ENCODE measurements around the gene ZNF823. TPM values are rescaled to one million over a fixed set of nuclear protein-coding genes. Genes with fewer than 3 reads are reported as not detected.

ZNF823 gene
- total and polyA plus RNA-seq, 2 of the 13 experiments (the other 11 are each of a cell fraction or from before 2014, with no cell fraction given): 5.7 to 11.7 TPM

GRCh38 chr19:11781295-11782057, 42.7 kb upstream of the ZNF823 start:
- CTCF ChIA-PET (ENCODE audit: low intra/inter-chr PET ratio, low total read pairs): no interaction called here
- no peak for FAIRE-seq
- intact Hi-C loops (cut with micrococcal nuclease; ENCODE audit: unreplicated experiment): no loop called here
- H2AFZ ChIP-seq (ENCODE audit: low read length): no peak overlapping the region
- H3K27ac ChIP-seq (ENCODE audit: extremely low read length, insufficient read depth, low read length): no peak overlapping the region
- POLR2A ChIA-PET: no interaction called here
- H3K9ac ChIP-seq (ENCODE audit: insufficient read depth, low read depth, low read length): no peak overlapping the region
- peaks cover 12% of the 10 kb centered on the region for H3K4me1 ChIP-seq (ENCODE audit: insufficient read depth, low read length)
- no peak overlapping the region for H3K4me3 ChIP-seq (replicated peaks in 1 of 3; ENCODE audit: insufficient read depth in 1 of 3, low read depth in 2 of 3, low read length in 3 of 3)
- no peaks in the 10 kb centered on the region for H3K9me3 ChIP-seq (ENCODE audit: low read length)
- in situ Hi-C loops (cut with HindIII; ENCODE audit: extremely low pct_ligation_motif_present, low pct_unique_long_range_greater_than_20kb): loop anchor here (10.0 kb wide), 1 partner anchor 107 kb away; no protein-coding TSS in a partner anchor
- TF ChIP-seq ZNF44 (CRISPR knock-in tag; IDR thresholded peaks at IDR 0.05) (no peak), MLX (CRISPR knock-in tag; IDR thresholded peaks at IDR 0.05) (no peak), DZIP1 (CRISPR knock-in tag; IDR thresholded peaks at IDR 0.05) (no peak), THYN1 (CRISPR knock-in tag; IDR thresholded peaks at IDR 0.05; ENCODE audit: borderline replicate concordance, low read depth) (no peak)
- ATAC-seq: no peak
- H4K20me1 ChIP-seq (ENCODE audit: insufficient read depth, low read length): no peaks in the 10 kb centered on the region
- WGBS (ENCODE audit: low lambda C conversion rate): 95% methylated on average over 5 of the region's 5 CpGs
- peak; percentile 36 for DNase-seq (ENCODE audit: low spot score)
- peaks cover 8 to 34% of the 10 kb centered on the region in 2 experiments for H3K36me3 ChIP-seq (replicated peaks in 1 of 2; ENCODE audit: control insufficient read depth in 1 of 2, insufficient read depth in 2 of 2, low read length in 2 of 2)
- no peaks in the 10 kb centered on the region for H3K27me3 ChIP-seq (ENCODE audit: control insufficient read depth in 1 of 2, insufficient read depth in 2 of 2, low read length in 2 of 2)
- no TSS peak for BruUV-seq (replicated peaks)
- no peak overlapping the region for H3K4me2 ChIP-seq (ENCODE audit: low read depth, low read length)
- H3K79me2 ChIP-seq (ENCODE audit: insufficient read depth, low read length): no peaks in the 10 kb centered on the region
